Measurements from ENCODE around the gene SEMA4G. TPM values are rescaled to one million over a fixed set of nuclear protein-coding genes. Genes with fewer than 3 reads are reported as not detected.

The SEMA4G gene, protein sequence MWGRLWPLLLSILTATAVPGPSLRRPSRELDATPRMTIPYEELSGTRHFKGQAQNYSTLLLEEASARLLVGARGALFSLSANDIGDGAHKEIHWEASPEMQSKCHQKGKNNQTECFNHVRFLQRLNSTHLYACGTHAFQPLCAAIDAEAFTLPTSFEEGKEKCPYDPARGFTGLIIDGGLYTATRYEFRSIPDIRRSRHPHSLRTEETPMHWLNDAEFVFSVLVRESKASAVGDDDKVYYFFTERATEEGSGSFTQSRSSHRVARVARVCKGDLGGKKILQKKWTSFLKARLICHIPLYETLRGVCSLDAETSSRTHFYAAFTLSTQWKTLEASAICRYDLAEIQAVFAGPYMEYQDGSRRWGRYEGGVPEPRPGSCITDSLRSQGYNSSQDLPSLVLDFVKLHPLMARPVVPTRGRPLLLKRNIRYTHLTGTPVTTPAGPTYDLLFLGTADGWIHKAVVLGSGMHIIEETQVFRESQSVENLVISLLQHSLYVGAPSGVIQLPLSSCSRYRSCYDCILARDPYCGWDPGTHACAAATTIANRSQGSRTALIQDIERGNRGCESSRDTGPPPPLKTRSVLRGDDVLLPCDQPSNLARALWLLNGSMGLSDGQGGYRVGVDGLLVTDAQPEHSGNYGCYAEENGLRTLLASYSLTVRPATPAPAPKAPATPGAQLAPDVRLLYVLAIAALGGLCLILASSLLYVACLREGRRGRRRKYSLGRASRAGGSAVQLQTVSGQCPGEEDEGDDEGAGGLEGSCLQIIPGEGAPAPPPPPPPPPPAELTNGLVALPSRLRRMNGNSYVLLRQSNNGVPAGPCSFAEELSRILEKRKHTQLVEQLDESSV
- 0.70 and 0.83 TPM in 2 replicates for total RNA-seq (2021)
- Bru-seq, nascent RNA = percentile 9 among the genes with signal in this experiment
- percentile 19 among the genes with signal in this experiment for BruChase-seq, experiment 1, labeled RNA remaining after a 2-hour chase
- BruChase-seq, experiment 2, labeled RNA remaining after a 6-hour chase = percentile 15 among the genes with signal in this experiment
- long read RNA-seq = 0 reads

DNA sequence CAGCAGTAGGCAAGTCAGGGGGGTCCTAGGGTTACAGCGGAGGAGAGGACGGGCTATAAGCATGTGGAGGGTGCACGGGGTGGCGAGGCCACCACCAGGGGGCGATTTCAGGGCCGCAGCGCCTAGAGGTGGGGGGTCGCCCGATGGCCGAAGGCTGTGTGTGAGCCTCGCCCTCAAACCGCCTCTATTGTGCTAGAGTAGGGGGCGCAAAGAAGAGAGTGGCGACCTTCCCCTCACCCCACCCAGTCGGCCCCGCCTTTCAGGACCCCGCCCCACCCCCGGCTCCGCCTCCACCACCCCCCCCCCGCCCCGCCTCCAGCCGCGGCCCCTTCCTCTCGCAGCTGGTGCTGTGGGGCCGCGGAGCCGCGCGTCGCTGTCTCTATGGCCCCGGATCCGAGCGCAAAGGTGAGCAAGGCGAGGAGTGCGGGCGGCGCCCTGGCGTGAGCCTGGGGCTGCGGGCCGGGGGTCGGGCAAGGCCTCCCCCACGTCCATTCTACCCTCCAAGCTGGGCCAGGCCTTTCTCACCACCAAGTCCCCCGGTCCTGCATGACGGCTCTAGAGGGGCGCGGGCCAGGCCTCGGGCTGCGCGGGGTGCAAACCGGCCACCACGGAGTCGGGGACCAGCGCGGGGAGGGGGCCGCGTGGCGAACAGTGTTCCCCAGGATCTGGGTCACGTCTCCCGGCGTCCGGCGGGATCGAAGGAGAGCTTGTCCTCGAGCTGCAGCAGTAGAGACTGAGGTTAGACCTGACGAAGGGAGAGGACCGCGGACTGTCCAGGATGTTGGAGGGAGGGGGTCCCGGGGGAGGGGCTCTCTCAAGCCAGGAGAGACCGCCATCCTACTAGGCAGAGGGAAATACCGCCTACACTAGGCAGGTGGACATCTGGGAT lies at the start of gene SEMA4G:
Gene SEMA4G, plus strand, starts transcription at position 318 of the 889 bp plus-strand sequence. CDS start 3,409 bp downstream, outside the sequence.
- no peaks in the 10 kb centered on the region for H3K9me2 ChIP-seq (ENCODE audit: insufficient read depth)
- H3K36me3 ChIP-seq (ENCODE audit: low read depth) = no peaks in the 10 kb centered on the region
- no TSS peak for BruUV-seq (replicated peaks)
- H3F3A ChIP-seq (ENCODE audit: insufficient read depth, low read depth) = no peaks in the 10 kb centered on the region
- intact Hi-C loops (cut with micrococcal nuclease; ENCODE audit: unreplicated experiment) = no loop called here
- H3K79me2 ChIP-seq (ENCODE audit: low read depth) = no peaks in the 10 kb centered on the region
- ChIA-PET POLR2A (ENCODE audit: unreplicated experiment) (no interaction called here), CTCF (no interaction called here)
- no peak within 1 kb of the TSS for H3K4me2 ChIP-seq
- H3K27me3 ChIP-seq (ENCODE audit: insufficient read depth, low read depth) = no peaks in the 10 kb centered on the region
- H3K9me3 ChIP-seq (ENCODE audit: insufficient read depth, low read depth) = no peaks in the 10 kb centered on the region
- no peak for DNase-seq
- no peaks in the 10 kb centered on the region for H4K20me1 ChIP-seq (ENCODE audit: insufficient read depth)
- H2AFZ ChIP-seq = no peak within 1 kb of the TSS
- H3K4me1 ChIP-seq (replicated peaks; ENCODE audit: insufficient read depth) = no peaks in the 10 kb centered on the region
- TF ChIP-seq, protein P1, sequence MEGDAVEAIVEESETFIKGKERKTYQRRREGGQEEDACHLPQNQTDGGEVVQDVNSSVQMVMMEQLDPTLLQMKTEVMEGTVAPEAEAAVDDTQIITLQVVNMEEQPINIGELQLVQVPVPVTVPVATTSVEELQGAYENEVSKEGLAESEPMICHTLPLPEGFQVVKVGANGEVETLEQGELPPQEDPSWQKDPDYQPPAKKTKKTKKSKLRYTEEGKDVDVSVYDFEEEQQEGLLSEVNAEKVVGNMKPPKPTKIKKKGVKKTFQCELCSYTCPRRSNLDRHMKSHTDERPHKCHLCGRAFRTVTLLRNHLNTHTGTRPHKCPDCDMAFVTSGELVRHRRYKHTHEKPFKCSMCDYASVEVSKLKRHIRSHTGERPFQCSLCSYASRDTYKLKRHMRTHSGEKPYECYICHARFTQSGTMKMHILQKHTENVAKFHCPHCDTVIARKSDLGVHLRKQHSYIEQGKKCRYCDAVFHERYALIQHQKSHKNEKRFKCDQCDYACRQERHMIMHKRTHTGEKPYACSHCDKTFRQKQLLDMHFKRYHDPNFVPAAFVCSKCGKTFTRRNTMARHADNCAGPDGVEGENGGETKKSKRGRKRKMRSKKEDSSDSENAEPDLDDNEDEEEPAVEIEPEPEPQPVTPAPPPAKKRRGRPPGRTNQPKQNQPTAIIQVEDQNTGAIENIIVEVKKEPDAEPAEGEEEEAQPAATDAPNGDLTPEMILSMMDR (conservative IDR thresholded peaks at IDR 0.05) = no peak; the same call in 1 of the 2 replicates
- TF ChIP-seq EZH2 (IDR thresholded peaks at IDR 0.05; ENCODE audit: low read depth) = no peak
- no peak within 1 kb of the TSS for H3K4me3 ChIP-seq
- H3K27ac ChIP-seq = no peak within 1 kb of the TSS

DNA sequence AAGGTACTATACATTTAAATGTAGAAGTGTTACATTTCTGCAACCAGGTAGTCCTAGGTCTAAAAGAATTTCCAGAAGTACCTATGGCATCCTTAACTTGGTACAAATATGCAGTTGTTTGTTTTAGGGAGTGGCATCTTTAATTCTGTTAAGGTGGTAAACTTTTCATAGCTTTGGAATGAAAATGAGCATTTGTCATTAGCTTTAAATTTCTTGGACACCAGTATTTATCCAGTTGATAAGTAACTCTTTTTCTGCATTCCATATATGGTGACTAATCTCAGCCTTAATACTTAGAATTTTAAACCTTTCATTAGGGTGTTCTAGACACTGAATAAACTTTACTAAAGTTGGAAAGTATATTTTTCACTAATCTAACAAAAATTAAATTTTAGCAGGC lies 45.7 kb upstream of the SEMA4G start:
- Histone ChIP-seq H4K20me1 (ENCODE audit: insufficient read depth) (no peaks in the 10 kb centered on the region), H3F3A (ENCODE audit: insufficient read depth, low read depth) (no peaks in the 10 kb centered on the region), H3K4me3 (no peak overlapping the region), H2AFZ (no peak overlapping the region), H3K9me3 (ENCODE audit: insufficient read depth, low read depth) (no peaks in the 10 kb centered on the region), H3K4me2 (peak overlapping the region; percentile 9; the same call in 1 of the 2 replicates), H3K79me2 (ENCODE audit: low read depth) (no peaks in the 10 kb centered on the region), H3K9me2 (ENCODE audit: insufficient read depth) (no peaks in the 10 kb centered on the region), H3K36me3 (ENCODE audit: low read depth) (no peaks in the 10 kb centered on the region), H3K27ac (peak overlapping the region; percentile 38; the same call in 1 of the 2 replicates), H3K27me3 (ENCODE audit: insufficient read depth, low read depth) (no peaks in the 10 kb centered on the region), H3K4me1 (replicated peaks; ENCODE audit: insufficient read depth) (peaks cover 18% of the 10 kb centered on the region)
- TF ChIP-seq, protein P1 (conservative IDR thresholded peaks at IDR 0.05) = no peak
- no peak for TF ChIP-seq EZH2 (IDR thresholded peaks at IDR 0.05; ENCODE audit: low read depth)
- ChIA-PET CTCF (no interaction called here), POLR2A (ENCODE audit: unreplicated experiment) (interaction anchor here (0.6 kb wide), 1 partner anchor 68 kb away, joined by 6 read pairs; no protein-coding TSS in a partner anchor)
- peak in 1 of 2 experiments; percentile 90 for DNase-seq
- intact Hi-C loops (cut with micrococcal nuclease; ENCODE audit: unreplicated experiment) = no loop called here
- no TSS peak for BruUV-seq (replicated peaks)

Data from PC-9 (cell line).